ENCODE measurements around the gene EPN2. TPM values are rescaled to one million over a fixed set of nuclear protein-coding genes. Genes with fewer than 3 reads are reported as not detected.

The EPN2 gene
- total and polyA plus RNA-seq, 10 of the 15 experiments (the other 5 are each of a cell fraction or from before 2014, with no cell fraction given), result 0.26 to 8.4 (median 4.7) TPM

DNA sequence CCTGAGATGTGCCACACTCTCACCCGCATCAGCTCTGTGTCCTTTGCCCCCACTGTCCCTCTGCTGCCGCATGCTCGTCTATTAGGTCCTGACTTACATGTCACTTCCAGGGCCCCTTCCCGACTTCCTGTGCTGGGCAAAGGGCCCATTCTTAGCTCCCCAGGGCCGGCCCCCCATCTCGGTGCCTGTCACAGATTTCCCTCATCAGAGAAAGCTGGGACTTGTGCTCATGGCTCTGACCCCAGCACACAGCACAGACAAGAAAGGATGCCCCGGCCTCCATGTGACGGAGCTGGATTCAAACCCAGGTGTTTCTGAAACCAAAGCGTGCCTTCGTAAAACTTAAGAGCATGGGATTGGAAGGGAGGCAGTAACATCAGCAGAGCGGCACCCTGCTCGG, 135.3 kb downstream of the EPN2 start:
- in situ Hi-C loops (cut with MboI), result no loop called here
- BruUV-seq (replicated peaks), result no TSS peak
- H2AFZ ChIP-seq (ENCODE audit: control insufficient read depth, low read depth, low read length), result no peak overlapping the region
- TF ChIP-seq BCL3 (IDR thresholded peaks at IDR 0.05; ENCODE audit: borderline replicate concordance, insufficient read depth, low read depth, low read length, poor library complexity, severe bottlenecking) (no peak), FOXM1 (IDR thresholded peaks at IDR 0.05; ENCODE audit: low read depth, low read length) (no peak), GABPA (IDR thresholded peaks at IDR 0.05; ENCODE audit: low read depth) (no peak), IRF4 (IDR thresholded peaks at IDR 0.05; ENCODE audit: low read depth, low read length) (no peak), ZNF274 (IDR thresholded peaks at IDR 0.05; ENCODE audit: insufficient read depth, insufficient read length) (no peak), SMAD5 (IDR thresholded peaks at IDR 0.05; ENCODE audit: low read depth) (no peak), MEF2A (IDR thresholded peaks at IDR 0.05; ENCODE audit: insufficient read depth, low read depth, low read length) (no peak), EP300 (IDR thresholded peaks at IDR 0.05; ENCODE audit: borderline replicate concordance in 1 of 2, control insufficient read depth in 1 of 2, low read depth in 2 of 2, low read length in 2 of 2) (no peak), POU2F2 (IDR thresholded peaks at IDR 0.05; ENCODE audit: borderline replicate concordance, low read depth, low read length) (no peak), CREB1 (IDR thresholded peaks at IDR 0.05; ENCODE audit: low read depth) (no peak)
- TF ChIP-seq, protein P1, sequence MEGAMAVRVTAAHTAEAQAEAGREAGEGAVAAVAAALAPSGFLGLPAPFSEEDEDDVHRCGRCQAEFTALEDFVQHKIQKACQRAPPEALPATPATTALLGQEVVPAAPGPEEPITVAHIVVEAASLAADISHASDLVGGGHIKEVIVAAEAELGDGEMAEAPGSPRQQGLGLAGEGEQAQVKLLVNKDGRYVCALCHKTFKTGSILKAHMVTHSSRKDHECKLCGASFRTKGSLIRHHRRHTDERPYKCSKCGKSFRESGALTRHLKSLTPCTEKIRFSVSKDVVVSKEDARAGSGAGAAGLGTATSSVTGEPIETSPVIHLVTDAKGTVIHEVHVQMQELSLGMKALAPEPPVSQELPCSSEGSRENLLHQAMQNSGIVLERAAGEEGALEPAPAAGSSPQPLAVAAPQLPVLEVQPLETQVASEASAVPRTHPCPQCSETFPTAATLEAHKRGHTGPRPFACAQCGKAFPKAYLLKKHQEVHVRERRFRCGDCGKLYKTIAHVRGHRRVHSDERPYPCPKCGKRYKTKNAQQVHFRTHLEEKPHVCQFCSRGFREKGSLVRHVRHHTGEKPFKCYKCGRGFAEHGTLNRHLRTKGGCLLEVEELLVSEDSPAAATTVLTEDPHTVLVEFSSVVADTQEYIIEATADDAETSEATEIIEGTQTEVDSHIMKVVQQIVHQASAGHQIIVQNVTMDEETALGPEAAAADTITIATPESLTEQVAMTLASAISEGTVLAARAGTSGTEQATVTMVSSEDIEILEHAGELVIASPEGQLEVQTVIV (IDR thresholded peaks at IDR 0.05; ENCODE audit: borderline replicate concordance, partially characterized antibody), result no peak
- TF ChIP-seq, protein P2, sequence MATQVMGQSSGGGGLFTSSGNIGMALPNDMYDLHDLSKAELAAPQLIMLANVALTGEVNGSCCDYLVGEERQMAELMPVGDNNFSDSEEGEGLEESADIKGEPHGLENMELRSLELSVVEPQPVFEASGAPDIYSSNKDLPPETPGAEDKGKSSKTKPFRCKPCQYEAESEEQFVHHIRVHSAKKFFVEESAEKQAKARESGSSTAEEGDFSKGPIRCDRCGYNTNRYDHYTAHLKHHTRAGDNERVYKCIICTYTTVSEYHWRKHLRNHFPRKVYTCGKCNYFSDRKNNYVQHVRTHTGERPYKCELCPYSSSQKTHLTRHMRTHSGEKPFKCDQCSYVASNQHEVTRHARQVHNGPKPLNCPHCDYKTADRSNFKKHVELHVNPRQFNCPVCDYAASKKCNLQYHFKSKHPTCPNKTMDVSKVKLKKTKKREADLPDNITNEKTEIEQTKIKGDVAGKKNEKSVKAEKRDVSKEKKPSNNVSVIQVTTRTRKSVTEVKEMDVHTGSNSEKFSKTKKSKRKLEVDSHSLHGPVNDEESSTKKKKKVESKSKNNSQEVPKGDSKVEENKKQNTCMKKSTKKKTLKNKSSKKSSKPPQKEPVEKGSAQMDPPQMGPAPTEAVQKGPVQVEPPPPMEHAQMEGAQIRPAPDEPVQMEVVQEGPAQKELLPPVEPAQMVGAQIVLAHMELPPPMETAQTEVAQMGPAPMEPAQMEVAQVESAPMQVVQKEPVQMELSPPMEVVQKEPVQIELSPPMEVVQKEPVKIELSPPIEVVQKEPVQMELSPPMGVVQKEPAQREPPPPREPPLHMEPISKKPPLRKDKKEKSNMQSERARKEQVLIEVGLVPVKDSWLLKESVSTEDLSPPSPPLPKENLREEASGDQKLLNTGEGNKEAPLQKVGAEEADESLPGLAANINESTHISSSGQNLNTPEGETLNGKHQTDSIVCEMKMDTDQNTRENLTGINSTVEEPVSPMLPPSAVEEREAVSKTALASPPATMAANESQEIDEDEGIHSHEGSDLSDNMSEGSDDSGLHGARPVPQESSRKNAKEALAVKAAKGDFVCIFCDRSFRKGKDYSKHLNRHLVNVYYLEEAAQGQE (IDR thresholded peaks at IDR 0.05; ENCODE audit: low read depth, low read length), result no peak
- TF ChIP-seq, protein P3, sequence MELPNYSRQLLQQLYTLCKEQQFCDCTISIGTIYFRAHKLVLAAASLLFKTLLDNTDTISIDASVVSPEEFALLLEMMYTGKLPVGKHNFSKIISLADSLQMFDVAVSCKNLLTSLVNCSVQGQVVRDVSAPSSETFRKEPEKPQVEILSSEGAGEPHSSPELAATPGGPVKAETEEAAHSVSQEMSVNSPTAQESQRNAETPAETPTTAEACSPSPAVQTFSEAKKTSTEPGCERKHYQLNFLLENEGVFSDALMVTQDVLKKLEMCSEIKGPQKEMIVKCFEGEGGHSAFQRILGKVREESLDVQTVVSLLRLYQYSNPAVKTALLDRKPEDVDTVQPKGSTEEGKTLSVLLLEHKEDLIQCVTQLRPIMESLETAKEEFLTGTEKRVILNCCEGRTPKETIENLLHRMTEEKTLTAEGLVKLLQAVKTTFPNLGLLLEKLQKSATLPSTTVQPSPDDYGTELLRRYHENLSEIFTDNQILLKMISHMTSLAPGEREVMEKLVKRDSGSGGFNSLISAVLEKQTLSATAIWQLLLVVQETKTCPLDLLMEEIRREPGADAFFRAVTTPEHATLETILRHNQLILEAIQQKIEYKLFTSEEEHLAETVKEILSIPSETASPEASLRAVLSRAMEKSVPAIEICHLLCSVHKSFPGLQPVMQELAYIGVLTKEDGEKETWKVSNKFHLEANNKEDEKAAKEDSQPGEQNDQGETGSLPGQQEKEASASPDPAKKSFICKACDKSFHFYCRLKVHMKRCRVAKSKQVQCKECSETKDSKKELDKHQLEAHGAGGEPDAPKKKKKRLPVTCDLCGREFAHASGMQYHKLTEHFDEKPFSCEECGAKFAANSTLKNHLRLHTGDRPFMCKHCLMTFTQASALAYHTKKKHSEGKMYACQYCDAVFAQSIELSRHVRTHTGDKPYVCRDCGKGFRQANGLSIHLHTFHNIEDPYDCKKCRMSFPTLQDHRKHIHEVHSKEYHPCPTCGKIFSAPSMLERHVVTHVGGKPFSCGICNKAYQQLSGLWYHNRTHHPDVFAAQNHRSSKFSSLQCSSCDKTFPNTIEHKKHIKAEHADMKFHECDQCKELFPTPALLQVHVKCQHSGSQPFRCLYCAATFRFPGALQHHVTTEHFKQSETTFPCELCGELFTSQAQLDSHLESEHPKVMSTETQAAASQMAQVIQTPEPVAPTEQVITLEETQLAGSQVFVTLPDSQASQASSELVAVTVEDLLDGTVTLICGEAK (IDR thresholded peaks at IDR 0.05; ENCODE audit: borderline replicate concordance), result no peak
- ChIA-PET POLR2A (no interaction called here), SMC1A (ENCODE audit: uncharacterized antibody, unreplicated experiment) (no interaction called here), RAD21 (ENCODE audit: unreplicated experiment) (no interaction called here), CTCF (interaction anchor here (1.3 kb wide), 1 partner anchor 10 kb away, joined by 4 read pairs; the partner anchor contains the start of gene B9D1)
- H3K4me3 ChIP-seq, result no peak overlapping the region
- no peaks in the 10 kb centered on the region for H3K27me3 ChIP-seq (replicated peaks in 1 of 2; ENCODE audit: control insufficient read depth in 2 of 2, insufficient read depth in 2 of 2, low read length in 1 of 2)
- H3K27ac ChIP-seq (ENCODE audit: control insufficient read depth, insufficient read depth), result no peak overlapping the region
- FAIRE-seq (no peak), DNase-seq (ENCODE audit: low read depth, low spot score) (no peak), ATAC-seq (no peak)
- no peaks in the 10 kb centered on the region for H3K36me3 ChIP-seq (ENCODE audit: control insufficient read depth in 2 of 2, insufficient read depth in 2 of 2, low read length in 1 of 2)
- no peaks in the 10 kb centered on the region for H3K9me3 ChIP-seq (replicated peaks; ENCODE audit: control insufficient read depth, insufficient read depth, low read length)
- intact Hi-C loops (cut with micrococcal nuclease; ENCODE audit: unreplicated experiment), result no loop called here
- no peaks in the 10 kb centered on the region for H3K79me2 ChIP-seq (ENCODE audit: control insufficient read depth, insufficient read depth, low read length)
- H3K4me2 ChIP-seq (ENCODE audit: control insufficient read depth, insufficient read depth), result no peak overlapping the region
- H3K9ac ChIP-seq (ENCODE audit: control insufficient read depth, insufficient read depth, low read length), result no peak overlapping the region
- 0 out of 2 replicates have a peak, but pooled peaks cover 3% of the 10 kb centered on the region for H4K20me1 ChIP-seq (ENCODE audit: control insufficient read depth, insufficient read depth)
- WGBS (ENCODE audit: insufficient coverage, insufficient replicate concordance, low lambda C conversion rate, missing lambda C conversion rate), result 84% methylated on average over 12 of the region's 12 CpGs
- peaks cover 26% of the 10 kb centered on the region for H3K4me1 ChIP-seq (ENCODE audit: control insufficient read depth, insufficient read depth, low read length)

Data from GM12878 (cell line).